ENCODE data around the gene GFRA3. TPM values are rescaled to one million over a fixed set of nuclear protein-coding genes. Genes with fewer than 3 reads are reported as not detected.

GFRA3 gene
- total RNA-seq, 1 donor from 2014 or later = 0.16 TPM

GRCh38 chr5:138240650-138241385 is 33.6 kb downstream of the GFRA3 start:
- Mint-ChIP-seq H3K4me3 (ENCODE audit: unreplicated experiment) (peak overlapping the region; percentile 61), H3K4me1 (ENCODE audit: low read depth, unreplicated experiment) (peaks cover 4% of the 10 kb centered on the region), H3K27me3 (ENCODE audit: low read depth, unreplicated experiment) (peaks cover 18% of the 10 kb centered on the region), H3K9me3 (ENCODE audit: unreplicated experiment) (no peaks in the 10 kb centered on the region), H3K36me3 (ENCODE audit: low read depth, unreplicated experiment) (no peaks in the 10 kb centered on the region), H3K27ac (ENCODE audit: unreplicated experiment) (no peak overlapping the region)
- Histone ChIP-seq H3K4me1 (ENCODE audit: insufficient read depth, low read length) (peaks cover 5% of the 10 kb centered on the region), H3K79me2 (ENCODE audit: insufficient read depth, low read length) (no peaks in the 10 kb centered on the region), H3K4me3 (ENCODE audit: insufficient read depth, low read depth, low read length) (no peak overlapping the region), H3K9me3 (ENCODE audit: insufficient read depth, low read depth, low read length) (no peaks in the 10 kb centered on the region), H3K27me3 (ENCODE audit: insufficient read depth, low read length) (peaks cover 39% of the 10 kb centered on the region), H3K9ac (ENCODE audit: low read length) (no peak overlapping the region), H2AFZ (ENCODE audit: low read depth, low read length) (no peak overlapping the region), H4K20me1 (ENCODE audit: insufficient read depth, low read length) (no peaks in the 10 kb centered on the region), H3K4me2 (ENCODE audit: low read length) (peak overlapping the region; percentile 81), H3K36me3 (ENCODE audit: insufficient read depth, low read length) (no peaks in the 10 kb centered on the region), H3K27ac (ENCODE audit: low read depth, low read length) (no peak overlapping the region)
- no peak for TF ChIP-seq CTCF (IDR thresholded peaks at IDR 0.05; ENCODE audit: insufficient read depth, low read depth, low read length)
- no peak for TF ChIP-seq EZH2 (IDR thresholded peaks at IDR 0.05; ENCODE audit: insufficient read depth, low read length)
- FAIRE-seq (no peak), DNase-seq (ENCODE audit: low read depth) (no peak)

GRCh38 chr5:138238034-138238433 is 36.4 kb downstream of the GFRA3 start:
- Mint-ChIP-seq H3K9me3 (ENCODE audit: unreplicated experiment) (peaks cover 2% of the 10 kb centered on the region), H3K4me1 (ENCODE audit: low read depth, unreplicated experiment) (peaks cover 3% of the 10 kb centered on the region), H3K27me3 (ENCODE audit: low read depth, unreplicated experiment) (peaks cover 19% of the 10 kb centered on the region), H3K36me3 (ENCODE audit: low read depth, unreplicated experiment) (no peaks in the 10 kb centered on the region), H3K4me3 (ENCODE audit: unreplicated experiment) (no peak overlapping the region), H3K27ac (ENCODE audit: unreplicated experiment) (no peak overlapping the region)
- no peak overlapping the region for H3K9ac ChIP-seq (ENCODE audit: low read length)
- H4K20me1 ChIP-seq (ENCODE audit: insufficient read depth, low read length) = no peaks in the 10 kb centered on the region
- no peak overlapping the region for H3K4me2 ChIP-seq (ENCODE audit: low read length)
- H2AFZ ChIP-seq (ENCODE audit: low read depth, low read length) = no peak overlapping the region
- DNase-seq (ENCODE audit: low read depth) (no peak), FAIRE-seq (no peak)
- no peak for TF ChIP-seq EZH2 (IDR thresholded peaks at IDR 0.05; ENCODE audit: insufficient read depth, low read length)
- TF ChIP-seq CTCF (IDR thresholded peaks at IDR 0.05; ENCODE audit: insufficient read depth, low read depth, low read length) = no peak
- H3K4me1 ChIP-seq (ENCODE audit: insufficient read depth, low read length) = peaks cover 5% of the 10 kb centered on the region
- no peaks in the 10 kb centered on the region for H3K36me3 ChIP-seq (ENCODE audit: insufficient read depth, low read length)
- H3K4me3 ChIP-seq (ENCODE audit: insufficient read depth, low read depth, low read length) = no peak overlapping the region
- H3K27me3 ChIP-seq (ENCODE audit: insufficient read depth, low read length) = peaks cover 28% of the 10 kb centered on the region
- no peak overlapping the region for H3K27ac ChIP-seq (ENCODE audit: low read depth, low read length)
- H3K79me2 ChIP-seq (ENCODE audit: insufficient read depth, low read length) = no peaks in the 10 kb centered on the region
- no peaks in the 10 kb centered on the region for H3K9me3 ChIP-seq (ENCODE audit: insufficient read depth, low read depth, low read length)

- H3K4me3 ChIP-seq (ENCODE audit: insufficient read depth, low read depth, low read length) = no peak overlapping the region
- TF ChIP-seq EZH2 (IDR thresholded peaks at IDR 0.05; ENCODE audit: insufficient read depth, low read length) = no peak
- TF ChIP-seq CTCF (IDR thresholded peaks at IDR 0.05; ENCODE audit: insufficient read depth, low read depth, low read length) = no peak
- H3K4me2 ChIP-seq (ENCODE audit: low read length) = no peak overlapping the region
- no peak for FAIRE-seq
- peaks cover 8% of the 10 kb centered on the region for H3K27me3 Mint-ChIP-seq (ENCODE audit: low read depth, unreplicated experiment)
- H2AFZ ChIP-seq (ENCODE audit: low read depth, low read length) = no peak overlapping the region
- no peaks in the 10 kb centered on the region for H4K20me1 ChIP-seq (ENCODE audit: insufficient read depth, low read length)
- H3K9me3 ChIP-seq (ENCODE audit: insufficient read depth, low read depth, low read length) = no peaks in the 10 kb centered on the region
- no peak overlapping the region for H3K27ac Mint-ChIP-seq (ENCODE audit: unreplicated experiment)
- no peak overlapping the region for H3K9ac ChIP-seq (ENCODE audit: low read length)
- H3K27me3 ChIP-seq (ENCODE audit: insufficient read depth, low read length) = peaks cover 5% of the 10 kb centered on the region
- H3K4me1 Mint-ChIP-seq (ENCODE audit: low read depth, unreplicated experiment) = peaks cover 13% of the 10 kb centered on the region
- no peak overlapping the region for H3K27ac ChIP-seq (ENCODE audit: low read depth, low read length)
- no peak for DNase-seq (ENCODE audit: low read depth)
- no peaks in the 10 kb centered on the region for H3K36me3 ChIP-seq (ENCODE audit: insufficient read depth, low read length)
- H3K4me3 Mint-ChIP-seq (ENCODE audit: unreplicated experiment) = no peak overlapping the region
- no peaks in the 10 kb centered on the region for H3K36me3 Mint-ChIP-seq (ENCODE audit: low read depth, unreplicated experiment)
- no peaks in the 10 kb centered on the region for H3K79me2 ChIP-seq (ENCODE audit: insufficient read depth, low read length)
- peaks cover 11% of the 10 kb centered on the region for H3K4me1 ChIP-seq (ENCODE audit: insufficient read depth, low read length)
- peaks cover 2% of the 10 kb centered on the region for H3K9me3 Mint-ChIP-seq (ENCODE audit: unreplicated experiment)
Measured at GRCh38 chr5:138234651-138235050, 39.8 kb downstream of the GFRA3 start.

Measured in astrocyte (in vitro differentiated cells and primary cell).